A673 (cell line): Measurements from ENCODE around the gene CNNM2.

Experiments used
- CTCF ChIP-seq: fragments of 300-800, 200-600 bp; sonication (generic); conservative IDR thresholded peaks from 2 replicates; pipeline ENCODE4 v1.5.1; 2017; ENCODE audit warnings: low read depth, mild to moderate bottlenecking, antibody characterized with exemption, low read length, moderate library complexity, mixed read lengths
- EZH2 ChIP-seq: fragments of 200-600 bp; sonication (generic); IDR thresholded peaks from 2 replicates; pipeline ENCODE4 v1.6.1; 2017; ENCODE audit warnings: borderline replicate concordance, low read depth, mild to moderate bottlenecking, mixed read lengths, antibody characterized with exemption, low read length; ENCODE audit not compliant: poor library complexity, severe bottlenecking

GRCh38 chr10:102900006-102900405 lies 18.1 kb upstream of the CNNM2 start:
- no peak for TF ChIP-seq CTCF
- no peak for TF ChIP-seq EZH2
